ENCODE measurements around the gene PPIP5K2.
"Not testable (repeated sequence)": the region's sequence is repeated elsewhere in the genome, so short reads cannot be mapped to it uniquely, and the experiment has no call there.

The PPIP5K2 gene

DNA sequence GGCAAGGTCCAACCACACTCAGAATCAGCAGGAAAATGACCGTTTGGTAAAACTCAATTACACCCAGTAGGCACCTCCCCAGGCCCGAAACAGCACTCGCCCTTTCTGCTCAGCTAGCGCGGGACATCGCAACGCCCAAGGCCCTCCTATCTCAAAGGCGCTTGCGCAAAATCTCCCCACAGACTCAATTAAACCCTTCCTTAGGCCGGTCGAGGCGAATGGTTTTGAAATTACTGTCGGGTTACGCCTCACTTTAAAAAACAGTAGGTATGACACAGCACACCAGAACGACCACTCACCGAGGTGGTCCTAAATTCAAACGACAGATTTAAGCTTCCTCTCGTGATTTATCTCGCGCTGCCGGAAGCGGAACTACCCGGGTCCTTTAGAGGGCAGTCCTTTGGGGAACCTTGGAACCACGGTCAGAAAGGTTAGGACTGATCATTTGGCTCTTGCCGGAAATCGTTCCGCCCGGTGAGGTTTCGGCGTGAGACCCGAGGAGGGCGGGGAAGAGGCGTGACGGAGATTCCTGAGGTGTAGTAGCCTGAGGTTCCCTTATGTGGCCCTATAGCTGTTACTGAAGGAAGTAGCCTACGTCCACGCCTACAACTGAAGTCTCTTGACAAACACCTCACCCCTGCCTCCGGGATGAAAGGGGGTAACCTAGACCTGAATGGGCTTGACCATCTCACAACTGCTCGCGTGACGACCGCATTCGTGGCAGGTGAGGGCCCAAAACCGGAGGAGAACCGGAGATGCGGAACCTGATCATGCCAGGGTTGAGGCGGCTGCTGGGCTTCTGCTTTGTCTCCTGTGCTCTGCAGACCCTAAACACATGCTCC lies at the start of gene PPIP5K2, which contains the start of gene GIN1:
Gene PPIP5K2 (plus strand): TSS at position 537 of the 842 bp plus-strand sequence. CDS start 9,289 bp downstream, outside the sequence.
Gene GIN1 (minus strand): TSS at position 374 of the 842 bp plus-strand sequence. CDS start 11,431 bp downstream, outside the sequence.
- TF ChIP-seq, protein P1, sequence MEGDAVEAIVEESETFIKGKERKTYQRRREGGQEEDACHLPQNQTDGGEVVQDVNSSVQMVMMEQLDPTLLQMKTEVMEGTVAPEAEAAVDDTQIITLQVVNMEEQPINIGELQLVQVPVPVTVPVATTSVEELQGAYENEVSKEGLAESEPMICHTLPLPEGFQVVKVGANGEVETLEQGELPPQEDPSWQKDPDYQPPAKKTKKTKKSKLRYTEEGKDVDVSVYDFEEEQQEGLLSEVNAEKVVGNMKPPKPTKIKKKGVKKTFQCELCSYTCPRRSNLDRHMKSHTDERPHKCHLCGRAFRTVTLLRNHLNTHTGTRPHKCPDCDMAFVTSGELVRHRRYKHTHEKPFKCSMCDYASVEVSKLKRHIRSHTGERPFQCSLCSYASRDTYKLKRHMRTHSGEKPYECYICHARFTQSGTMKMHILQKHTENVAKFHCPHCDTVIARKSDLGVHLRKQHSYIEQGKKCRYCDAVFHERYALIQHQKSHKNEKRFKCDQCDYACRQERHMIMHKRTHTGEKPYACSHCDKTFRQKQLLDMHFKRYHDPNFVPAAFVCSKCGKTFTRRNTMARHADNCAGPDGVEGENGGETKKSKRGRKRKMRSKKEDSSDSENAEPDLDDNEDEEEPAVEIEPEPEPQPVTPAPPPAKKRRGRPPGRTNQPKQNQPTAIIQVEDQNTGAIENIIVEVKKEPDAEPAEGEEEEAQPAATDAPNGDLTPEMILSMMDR (IDR thresholded peaks at IDR 0.05; ENCODE audit: low read depth, low read length), result no peak
- TF ChIP-seq, protein P2, sequence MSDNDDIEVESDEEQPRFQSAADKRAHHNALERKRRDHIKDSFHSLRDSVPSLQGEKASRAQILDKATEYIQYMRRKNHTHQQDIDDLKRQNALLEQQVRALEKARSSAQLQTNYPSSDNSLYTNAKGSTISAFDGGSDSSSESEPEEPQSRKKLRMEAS (IDR thresholded peaks at IDR 0.05; ENCODE audit: low read depth, low read length), result peak; percentile 72
- peak; percentile 73 for TF ChIP-seq POLR2A (IDR thresholded peaks at IDR 0.05; ENCODE audit: extremely low read depth, insufficient read length)
- peak; percentile 85 for TF ChIP-seq MYC (IDR thresholded peaks at IDR 0.05; ENCODE audit: low read depth, low read length)
- DNase-seq (ENCODE audit: low read depth), result peak; percentile 98
- peak within 1 kb of the TSS; percentile 99 for H3K4me3 ChIP-seq (ENCODE audit: low read depth, low read length)

DNA sequence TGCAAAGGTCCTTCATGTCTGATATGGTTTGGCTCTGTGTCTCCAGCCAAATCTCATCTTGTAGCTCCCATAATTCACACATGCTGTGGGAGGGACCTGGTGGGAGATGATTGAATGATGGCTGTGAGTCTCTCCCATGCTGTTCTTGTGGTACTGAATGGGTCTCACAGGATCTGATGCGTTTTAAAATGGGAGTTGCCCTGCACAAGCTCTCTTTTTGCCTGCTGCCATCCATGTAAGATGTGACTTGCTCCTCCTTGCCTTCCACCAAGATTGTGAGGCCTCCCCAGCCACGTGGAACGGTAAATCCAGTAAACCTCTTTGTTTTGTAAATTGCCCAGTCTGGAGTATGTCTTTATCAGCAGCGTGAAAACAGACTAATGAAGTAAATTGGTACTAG lies 46.6 kb upstream of the PPIP5K2 start:
- DNase-seq (ENCODE audit: low read depth); H3K4me3 ChIP-seq (ENCODE audit: low read depth, low read length): not testable (repeated sequence)

DNA sequence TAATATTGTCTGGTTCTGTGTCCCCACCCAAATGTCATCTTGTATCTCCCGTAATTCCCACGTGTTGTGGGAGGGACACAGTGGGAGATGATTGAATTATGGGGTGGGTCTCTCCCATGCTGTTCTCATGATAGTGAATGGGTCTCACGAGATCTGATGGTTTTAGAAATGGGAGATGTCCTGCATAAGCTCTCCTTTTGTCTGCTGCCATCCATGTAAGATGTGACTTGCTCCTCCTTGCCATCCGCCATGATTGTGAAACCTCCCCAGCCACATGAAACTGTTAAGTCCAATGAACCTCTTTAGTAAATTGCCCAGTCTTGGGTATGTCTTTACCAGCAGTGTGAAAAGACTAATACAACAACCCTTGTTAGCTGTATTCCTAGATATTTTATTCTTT lies 44.7 kb upstream of the PPIP5K2 start:
- TF ChIP-seq POLR2A (IDR thresholded peaks at IDR 0.05; ENCODE audit: extremely low read depth, insufficient read length), result no peak
- TF ChIP-seq, protein P2 (IDR thresholded peaks at IDR 0.05; ENCODE audit: low read depth, low read length), result no peak
- TF ChIP-seq MYC (IDR thresholded peaks at IDR 0.05; ENCODE audit: low read depth, low read length), result no peak
- TF ChIP-seq, protein P1 (IDR thresholded peaks at IDR 0.05; ENCODE audit: low read depth, low read length), result no peak

DNA sequence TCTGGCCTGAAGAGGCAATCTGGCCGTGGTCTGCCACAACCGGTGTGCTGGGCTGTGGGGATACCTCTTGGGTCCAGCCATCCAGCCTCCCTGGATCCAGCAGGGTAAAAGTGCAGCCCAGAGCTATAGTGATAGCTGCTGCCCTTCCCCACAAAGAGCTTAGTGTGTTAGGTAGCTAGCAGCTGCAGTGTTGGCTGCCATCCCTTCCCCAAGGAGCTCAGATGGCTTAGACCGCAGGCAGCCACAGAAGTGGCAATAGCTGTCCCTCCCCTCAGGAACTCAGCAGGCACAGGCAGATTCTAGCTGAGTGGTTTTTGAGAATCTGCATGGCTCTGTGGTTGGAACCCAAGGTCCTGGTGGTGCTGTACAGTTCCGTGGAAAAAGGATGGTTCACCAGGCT lies 40.3 kb upstream of the PPIP5K2 start:
- DNase-seq (ENCODE audit: low read depth), result no peak
- H3K4me3 ChIP-seq (ENCODE audit: low read depth, low read length), result no peak overlapping the region

More for the DNA sequence above, 44.7 kb upstream of the PPIP5K2 start:
- DNase-seq (ENCODE audit: low read depth), result no peak
- no peak overlapping the region for H3K4me3 ChIP-seq (ENCODE audit: low read depth, low read length)

DNA sequence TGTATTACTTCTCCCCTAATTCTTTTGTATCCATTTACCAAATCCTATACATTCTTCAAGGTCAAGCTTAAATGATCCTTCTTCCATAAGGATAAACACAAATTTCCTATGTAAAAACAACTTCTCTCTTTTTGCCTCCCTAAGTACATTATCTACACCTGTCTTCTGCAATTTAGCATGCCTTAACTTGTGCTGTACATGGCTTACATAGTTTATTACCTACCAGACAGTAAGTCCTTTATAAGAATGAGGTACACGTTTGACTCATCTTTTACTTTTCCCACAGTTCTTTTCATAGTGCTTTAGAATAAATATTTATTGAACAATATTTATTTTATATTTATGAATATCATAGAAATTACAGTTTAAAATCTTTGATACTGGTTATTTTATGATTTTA lies 33.6 kb upstream of the PPIP5K2 start:
- TF ChIP-seq, protein P1 (IDR thresholded peaks at IDR 0.05; ENCODE audit: low read depth, low read length), result no peak
- TF ChIP-seq MYC (IDR thresholded peaks at IDR 0.05; ENCODE audit: low read depth, low read length), result no peak
- TF ChIP-seq, protein P2 (IDR thresholded peaks at IDR 0.05; ENCODE audit: low read depth, low read length), result no peak
- TF ChIP-seq POLR2A (IDR thresholded peaks at IDR 0.05; ENCODE audit: extremely low read depth, insufficient read length), result no peak
- H3K4me3 ChIP-seq (ENCODE audit: low read depth, low read length), result no peak overlapping the region
- no peak for DNase-seq (ENCODE audit: low read depth)

More for the DNA sequence above, 40.3 kb upstream of the PPIP5K2 start:
- TF ChIP-seq, protein P1 (IDR thresholded peaks at IDR 0.05; ENCODE audit: low read depth, low read length), result no peak
- TF ChIP-seq POLR2A (IDR thresholded peaks at IDR 0.05; ENCODE audit: extremely low read depth, insufficient read length) (no peak), MYC (IDR thresholded peaks at IDR 0.05; ENCODE audit: low read depth, low read length) (no peak)
- TF ChIP-seq, protein P2 (IDR thresholded peaks at IDR 0.05; ENCODE audit: low read depth, low read length), result no peak

DNA sequence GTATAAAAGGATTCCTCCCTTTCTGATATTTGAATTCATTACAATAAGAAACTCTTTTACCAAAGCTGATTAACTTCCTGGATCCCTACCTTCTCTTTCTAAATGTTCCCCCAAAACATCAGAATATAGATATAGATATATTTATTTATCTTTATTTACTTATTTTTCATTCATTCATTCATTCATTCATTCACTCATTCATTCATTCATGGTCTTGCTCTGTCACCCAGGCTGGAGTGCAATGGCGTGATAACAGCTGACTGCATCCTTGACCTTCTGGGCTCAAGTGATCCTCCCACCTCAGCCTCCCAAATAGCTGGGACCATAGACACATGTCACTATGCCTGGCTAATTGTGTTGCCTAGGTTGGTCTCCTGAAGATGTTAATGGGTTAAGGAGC lies 30.8 kb upstream of the PPIP5K2 start:
- TF ChIP-seq, protein P2 (IDR thresholded peaks at IDR 0.05; ENCODE audit: low read depth, low read length), result no peak
- no peak for TF ChIP-seq POLR2A (IDR thresholded peaks at IDR 0.05; ENCODE audit: extremely low read depth, insufficient read length)
- no peak overlapping the region for H3K4me3 ChIP-seq (ENCODE audit: low read depth, low read length)
- no peak for DNase-seq (ENCODE audit: low read depth)
